Esophagus muscularis mucosa (tissue), 3 donors: ENCODE measurements around the gene ENO1.

Experiments used
- POLR2A ChIP-seq: fragments of 450-650 bp; IDR thresholded peaks from one replicate; pipeline ENCODE4 v1.6.1; 2017; ENCODE audit warnings: antibody characterized with exemption, moderate library complexity, mild to moderate bottlenecking, low read depth
- TF ChIP-seq, protein P1 (sequence below), 3 experiments: fragments of 200-600 bp in 2 of 3; fragments of 450-650 bp in 1 of 3; sonication (generic) in 2 of 3; IDR thresholded peaks; one replicate each; pipeline ENCODE4 v1.5.1; 2017 to 2019; ENCODE audit warnings: antibody characterized with exemption in 3 of 3, mild to moderate bottlenecking in 2 of 3, moderate library complexity in 1 of 3

GRCh38 chr1:8913457-8913856, 35.0 kb upstream of the ENO1 start:
- no peak for TF ChIP-seq POLR2A
- TF ChIP-seq, protein P1, sequence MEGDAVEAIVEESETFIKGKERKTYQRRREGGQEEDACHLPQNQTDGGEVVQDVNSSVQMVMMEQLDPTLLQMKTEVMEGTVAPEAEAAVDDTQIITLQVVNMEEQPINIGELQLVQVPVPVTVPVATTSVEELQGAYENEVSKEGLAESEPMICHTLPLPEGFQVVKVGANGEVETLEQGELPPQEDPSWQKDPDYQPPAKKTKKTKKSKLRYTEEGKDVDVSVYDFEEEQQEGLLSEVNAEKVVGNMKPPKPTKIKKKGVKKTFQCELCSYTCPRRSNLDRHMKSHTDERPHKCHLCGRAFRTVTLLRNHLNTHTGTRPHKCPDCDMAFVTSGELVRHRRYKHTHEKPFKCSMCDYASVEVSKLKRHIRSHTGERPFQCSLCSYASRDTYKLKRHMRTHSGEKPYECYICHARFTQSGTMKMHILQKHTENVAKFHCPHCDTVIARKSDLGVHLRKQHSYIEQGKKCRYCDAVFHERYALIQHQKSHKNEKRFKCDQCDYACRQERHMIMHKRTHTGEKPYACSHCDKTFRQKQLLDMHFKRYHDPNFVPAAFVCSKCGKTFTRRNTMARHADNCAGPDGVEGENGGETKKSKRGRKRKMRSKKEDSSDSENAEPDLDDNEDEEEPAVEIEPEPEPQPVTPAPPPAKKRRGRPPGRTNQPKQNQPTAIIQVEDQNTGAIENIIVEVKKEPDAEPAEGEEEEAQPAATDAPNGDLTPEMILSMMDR (IDR thresholded peaks at IDR 0.05) = no peak
